ENCODE measurements around the gene OR8K1.

GRCh38 chr11:56340289-56340688 lies 5.5 kb upstream of the OR8K1 start:
- no peak for TF ChIP-seq RAD21 (conservative IDR thresholded peaks at IDR 0.05)
- TF ChIP-seq CTCF (IDR thresholded peaks at IDR 0.05; ENCODE audit: poor library complexity, severe bottlenecking): no peak
- TF ChIP-seq EP300 (conservative IDR thresholded peaks at IDR 0.05; ENCODE audit: poor library complexity, severe bottlenecking): no peak
- TF ChIP-seq POLR2AphosphoS5 (IDR thresholded peaks at IDR 0.05): no peak
- no peak for TF ChIP-seq TAF1 (IDR thresholded peaks at IDR 0.05; ENCODE audit: low read depth)
